ENCODE measurements around the gene DIS3L2. TPM values are rescaled to one million over a fixed set of nuclear protein-coding genes. Genes with fewer than 3 reads are reported as not detected.

The DIS3L2 gene
- total and polyA plus RNA-seq, 2 experiments from 2014 or later = 15.2 to 25.3 TPM

DNA sequence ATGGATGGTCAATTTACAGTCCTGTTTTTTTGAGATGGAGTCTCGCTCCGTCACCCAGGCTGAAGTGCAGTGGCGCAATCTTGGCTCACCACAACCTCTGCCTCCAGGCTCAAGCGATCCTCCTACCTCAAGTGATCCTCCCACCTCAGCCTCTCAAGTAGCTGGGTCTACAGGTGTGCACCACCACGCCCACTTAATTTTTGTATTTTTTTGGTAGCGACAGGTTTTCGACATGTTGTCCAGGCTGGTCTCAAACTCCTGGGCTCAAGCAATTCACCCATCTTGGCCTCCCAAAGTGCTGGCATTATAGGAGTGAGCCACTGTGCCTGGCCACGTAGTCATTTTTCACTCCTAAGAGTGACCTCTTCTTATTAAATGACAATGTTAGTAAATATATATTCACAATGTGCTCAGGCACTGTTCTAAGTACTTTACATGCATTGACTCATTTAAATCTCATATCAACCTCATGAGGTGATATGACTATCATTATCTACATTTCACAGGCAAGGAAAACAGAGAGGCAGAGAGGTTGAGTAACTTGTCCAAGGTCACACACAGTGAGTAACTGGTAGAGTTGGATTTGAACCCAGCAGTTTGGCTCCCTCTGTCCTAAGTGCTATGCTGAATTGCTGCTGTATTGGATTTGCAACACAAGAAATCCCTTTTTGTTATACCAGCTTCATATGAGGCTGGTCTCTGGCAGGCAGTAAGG lies 5.6 kb upstream of the DIS3L2 start (continued):
- TF ChIP-seq, protein P1, sequence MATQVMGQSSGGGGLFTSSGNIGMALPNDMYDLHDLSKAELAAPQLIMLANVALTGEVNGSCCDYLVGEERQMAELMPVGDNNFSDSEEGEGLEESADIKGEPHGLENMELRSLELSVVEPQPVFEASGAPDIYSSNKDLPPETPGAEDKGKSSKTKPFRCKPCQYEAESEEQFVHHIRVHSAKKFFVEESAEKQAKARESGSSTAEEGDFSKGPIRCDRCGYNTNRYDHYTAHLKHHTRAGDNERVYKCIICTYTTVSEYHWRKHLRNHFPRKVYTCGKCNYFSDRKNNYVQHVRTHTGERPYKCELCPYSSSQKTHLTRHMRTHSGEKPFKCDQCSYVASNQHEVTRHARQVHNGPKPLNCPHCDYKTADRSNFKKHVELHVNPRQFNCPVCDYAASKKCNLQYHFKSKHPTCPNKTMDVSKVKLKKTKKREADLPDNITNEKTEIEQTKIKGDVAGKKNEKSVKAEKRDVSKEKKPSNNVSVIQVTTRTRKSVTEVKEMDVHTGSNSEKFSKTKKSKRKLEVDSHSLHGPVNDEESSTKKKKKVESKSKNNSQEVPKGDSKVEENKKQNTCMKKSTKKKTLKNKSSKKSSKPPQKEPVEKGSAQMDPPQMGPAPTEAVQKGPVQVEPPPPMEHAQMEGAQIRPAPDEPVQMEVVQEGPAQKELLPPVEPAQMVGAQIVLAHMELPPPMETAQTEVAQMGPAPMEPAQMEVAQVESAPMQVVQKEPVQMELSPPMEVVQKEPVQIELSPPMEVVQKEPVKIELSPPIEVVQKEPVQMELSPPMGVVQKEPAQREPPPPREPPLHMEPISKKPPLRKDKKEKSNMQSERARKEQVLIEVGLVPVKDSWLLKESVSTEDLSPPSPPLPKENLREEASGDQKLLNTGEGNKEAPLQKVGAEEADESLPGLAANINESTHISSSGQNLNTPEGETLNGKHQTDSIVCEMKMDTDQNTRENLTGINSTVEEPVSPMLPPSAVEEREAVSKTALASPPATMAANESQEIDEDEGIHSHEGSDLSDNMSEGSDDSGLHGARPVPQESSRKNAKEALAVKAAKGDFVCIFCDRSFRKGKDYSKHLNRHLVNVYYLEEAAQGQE (IDR thresholded peaks at IDR 0.05; ENCODE audit: unreplicated experiment) = no peak
- TF ChIP-seq ZNF114 (CRISPR knock-in tag; IDR thresholded peaks at IDR 0.05) (no peak), ZNF331 (CRISPR knock-in tag; IDR thresholded peaks at IDR 0.05; ENCODE audit: low read depth) (no peak)
- TF ChIP-seq, protein P2, sequence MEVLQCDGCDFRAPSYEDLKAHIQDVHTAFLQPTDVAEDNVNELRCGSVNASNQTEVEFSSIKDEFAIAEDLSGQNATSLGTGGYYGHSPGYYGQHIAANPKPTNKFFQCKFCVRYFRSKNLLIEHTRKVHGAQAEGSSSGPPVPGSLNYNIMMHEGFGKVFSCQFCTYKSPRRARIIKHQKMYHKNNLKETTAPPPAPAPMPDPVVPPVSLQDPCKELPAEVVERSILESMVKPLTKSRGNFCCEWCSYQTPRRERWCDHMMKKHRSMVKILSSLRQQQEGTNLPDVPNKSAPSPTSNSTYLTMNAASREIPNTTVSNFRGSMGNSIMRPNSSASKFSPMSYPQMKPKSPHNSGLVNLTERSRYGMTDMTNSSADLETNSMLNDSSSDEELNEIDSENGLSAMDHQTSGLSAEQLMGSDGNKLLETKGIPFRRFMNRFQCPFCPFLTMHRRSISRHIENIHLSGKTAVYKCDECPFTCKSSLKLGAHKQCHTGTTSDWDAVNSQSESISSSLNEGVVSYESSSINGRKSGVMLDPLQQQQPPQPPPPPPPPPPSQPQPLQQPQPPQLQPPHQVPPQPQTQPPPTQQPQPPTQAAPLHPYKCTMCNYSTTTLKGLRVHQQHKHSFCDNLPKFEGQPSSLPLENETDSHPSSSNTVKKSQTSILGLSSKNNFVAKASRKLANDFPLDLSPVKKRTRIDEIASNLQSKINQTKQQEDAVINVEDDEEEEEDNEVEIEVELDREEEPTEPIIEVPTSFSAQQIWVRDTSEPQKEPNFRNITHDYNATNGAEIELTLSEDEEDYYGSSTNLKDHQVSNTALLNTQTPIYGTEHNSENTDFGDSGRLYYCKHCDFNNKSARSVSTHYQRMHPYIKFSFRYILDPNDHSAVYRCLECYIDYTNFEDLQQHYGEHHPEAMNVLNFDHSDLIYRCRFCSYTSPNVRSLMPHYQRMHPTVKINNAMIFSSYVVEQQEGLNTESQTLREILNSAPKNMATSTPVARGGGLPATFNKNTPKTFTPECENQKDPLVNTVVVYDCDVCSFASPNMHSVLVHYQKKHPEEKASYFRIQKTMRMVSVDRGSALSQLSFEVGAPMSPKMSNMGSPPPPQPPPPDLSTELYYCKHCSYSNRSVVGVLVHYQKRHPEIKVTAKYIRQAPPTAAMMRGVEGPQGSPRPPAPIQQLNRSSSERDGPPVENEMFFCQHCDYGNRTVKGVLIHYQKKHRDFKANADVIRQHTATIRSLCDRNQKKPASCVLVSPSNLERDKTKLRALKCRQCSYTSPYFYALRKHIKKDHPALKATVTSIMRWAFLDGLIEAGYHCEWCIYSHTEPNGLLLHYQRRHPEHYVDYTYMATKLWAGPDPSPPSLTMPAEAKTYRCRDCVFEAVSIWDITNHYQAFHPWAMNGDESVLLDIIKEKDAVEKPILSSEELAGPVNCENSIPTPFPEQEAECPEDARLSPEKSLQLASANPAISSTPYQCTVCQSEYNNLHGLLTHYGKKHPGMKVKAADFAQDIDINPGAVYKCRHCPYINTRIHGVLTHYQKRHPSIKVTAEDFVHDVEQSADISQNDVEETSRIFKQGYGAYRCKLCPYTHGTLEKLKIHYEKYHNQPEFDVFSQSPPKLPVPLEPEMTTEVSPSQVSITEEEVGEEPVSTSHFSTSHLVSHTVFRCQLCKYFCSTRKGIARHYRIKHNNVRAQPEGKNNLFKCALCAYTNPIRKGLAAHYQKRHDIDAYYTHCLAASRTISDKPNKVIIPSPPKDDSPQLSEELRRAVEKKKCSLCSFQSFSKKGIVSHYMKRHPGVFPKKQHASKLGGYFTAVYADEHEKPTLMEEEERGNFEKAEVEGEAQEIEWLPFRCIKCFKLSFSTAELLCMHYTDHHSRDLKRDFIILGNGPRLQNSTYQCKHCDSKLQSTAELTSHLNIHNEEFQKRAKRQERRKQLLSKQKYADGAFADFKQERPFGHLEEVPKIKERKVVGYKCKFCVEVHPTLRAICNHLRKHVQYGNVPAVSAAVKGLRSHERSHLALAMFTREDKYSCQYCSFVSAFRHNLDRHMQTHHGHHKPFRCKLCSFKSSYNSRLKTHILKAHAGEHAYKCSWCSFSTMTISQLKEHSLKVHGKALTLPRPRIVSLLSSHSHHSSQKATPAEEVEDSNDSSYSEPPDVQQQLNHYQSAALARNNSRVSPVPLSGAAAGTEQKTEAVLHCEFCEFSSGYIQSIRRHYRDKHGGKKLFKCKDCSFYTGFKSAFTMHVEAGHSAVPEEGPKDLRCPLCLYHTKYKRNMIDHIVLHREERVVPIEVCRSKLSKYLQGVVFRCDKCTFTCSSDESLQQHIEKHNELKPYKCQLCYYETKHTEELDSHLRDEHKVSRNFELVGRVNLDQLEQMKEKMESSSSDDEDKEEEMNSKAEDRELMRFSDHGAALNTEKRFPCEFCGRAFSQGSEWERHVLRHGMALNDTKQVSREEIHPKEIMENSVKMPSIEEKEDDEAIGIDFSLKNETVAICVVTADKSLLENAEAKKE (CRISPR knock-in tag; IDR thresholded peaks at IDR 0.05) = no peak
